Subcutaneous adipose tissue (tissue), 4 donors: ENCODE data around the gene MMP19. TPM values are rescaled to one million over a fixed set of nuclear protein-coding genes. Genes with fewer than 3 reads are reported as not detected.

Experiments used
- CTCF ChIP-seq: fragments of 450-650 bp; IDR thresholded peaks from one replicate; pipeline ENCODE4 v1.5.1; 2016; ENCODE audit warnings: low read depth, mild to moderate bottlenecking, control low read depth, antibody characterized with exemption, moderate library complexity
- total RNA-seq, 4 donors: library from RNA; depleted of rRNA; stranded (reverse); fragments of >200 nt; gene quantifications; one replicate each; pipeline ENCODE4 v1.1.0, GENCODE V29; 2016

Gene MMP19
- total RNA-seq, 4 donors from 2014 or later = 22.2 to 182 (median 45.7) TPM

- TF ChIP-seq CTCF = no peak
Observed at GRCh38 chr12:55797550-55797949, 45.2 kb downstream of the MMP19 start.

- no peak for TF ChIP-seq CTCF
Observed at GRCh38 chr12:55797068-55797467, 45.7 kb downstream of the MMP19 start.

GRCh38 chr12:55795950-55796349, 46.8 kb downstream of the MMP19 start:
- TF ChIP-seq CTCF = no peak

GRCh38 chr12:55789893-55790292, 52.8 kb downstream of the MMP19 start:
- no peak for TF ChIP-seq CTCF

- TF ChIP-seq CTCF = no peak
Observed at GRCh38 chr12:55789171-55789570, 53.6 kb downstream of the MMP19 start.

- TF ChIP-seq CTCF = no peak
Observed at GRCh38 chr12:55788546-55788945, 54.2 kb downstream of the MMP19 start.

Other genes with a start within 250 kb of the MMP19 start
- not detected for gene OR10P1, start 206.0 kb downstream of the MMP19 start, total RNA-seq
- gene ITGA7, start 135.0 kb downstream of the MMP19 start, total RNA-seq = 100 to 1,000 TPM; 117 to 518 (median 175) TPM
- 100 to 1,000 TPM; 193 to 251 (median 239) TPM for gene BLOC1S1, start 126.9 kb downstream of the MMP19 start, total RNA-seq
- gene RDH5, start 122.5 kb downstream of the MMP19 start, total RNA-seq = 100 to 1,000 TPM in 3 of 4 donors, 10 to 100 TPM in 1; 70.9 to 162 (median 123) TPM
- gene CD63, start 113.9 kb downstream of the MMP19 start, total RNA-seq = 1,000 to 10,000 TPM in 1 of 4 donors, 100 to 1,000 TPM in 3; 727 to 1,052 (median 875) TPM
- 1 to 10 TPM in 3 of 4 donors, under 1 TPM in 1; 0.82 to 1.8 (median 1.2) TPM for gene GDF11, start 99.8 kb downstream of the MMP19 start, total RNA-seq
- 10 to 100 TPM; 56.6 to 69.3 (median 64.0) TPM for gene SARNP, start 25.2 kb downstream of the MMP19 start, total RNA-seq
- 10 to 100 TPM; 11.7 to 29.5 (median 17.6) TPM for gene ORMDL2, start 24.9 kb downstream of the MMP19 start, total RNA-seq
- 10 to 100 TPM; 26.2 to 29.3 (median 26.6) TPM for gene DNAJC14, start 13.3 kb downstream of the MMP19 start, total RNA-seq
- 10 to 100 TPM; 25.9 to 37.4 (median 31.7) TPM for gene PYM1, start 85.0 kb upstream of the MMP19 start, total RNA-seq
- 10 to 100 TPM; 16.1 to 59.5 (median 23.3) TPM for gene DGKA, start 88.2 kb upstream of the MMP19 start, total RNA-seq
- 1 to 10 TPM in 2 of 4 donors, not detected in 2; 1.1 to 2.0 TPM for gene PMEL, start 123.1 kb upstream of the MMP19 start, total RNA-seq
- 10 to 100 TPM in 1 of 4 donors, 1 to 10 TPM in 3; 7.9 to 14.9 (median 9.0) TPM for gene CDK2, start 123.9 kb upstream of the MMP19 start, total RNA-seq
- gene RAB5B, start 131.1 kb upstream of the MMP19 start, total RNA-seq = 10 to 100 TPM; 55.4 to 70.9 (median 63.1) TPM
- 10 to 100 TPM; 12.9 to 44.5 (median 30.4) TPM for gene SUOX, start 154.3 kb upstream of the MMP19 start, total RNA-seq
- gene IKZF4, start 178.1 kb upstream of the MMP19 start, total RNA-seq = 10 to 100 TPM in 2 of 4 donors, 1 to 10 TPM in 2; 2.9 to 16.6 (median 7.8) TPM
- 100 to 1,000 TPM; 346 to 891 (median 730) TPM for gene RPS26, start 199.0 kb upstream of the MMP19 start, total RNA-seq
- 1 to 10 TPM in 1 of 4 donors, under 1 TPM in 3; 0.34 to 2.6 (median 0.66) TPM for gene ERBB3, start 237.2 kb upstream of the MMP19 start, total RNA-seq